MCF 10A (cell line): ENCODE data around the gene SLC44A5. TPM values are rescaled to one million over a fixed set of nuclear protein-coding genes. Genes with fewer than 3 reads are reported as not detected.

ENCODE experiments used
- BruUV-seq: library from RNA; stranded (reverse); fragments of 400-500 nt; replicated peaks from 2 replicates; lab custom pipeline; 2021; lab: Mats Ljungman, UMichigan
- CTCF ChIA-PET: fragments of 300-600 bp; sonication (Branson Sonifier 250); formaldehyde crosslinking; extraction: SDS; loops from one replicate; lab custom pipeline; 2021; ENCODE audit warnings: antibody characterized with exemption, inconsistent platforms; lab: Yijun Ruan, JAX
- POLR2A ChIA-PET: fragments of 300-600, 350-650 bp; sonication (Branson Sonifier 250); formaldehyde crosslinking; extraction: SDS; loops from one replicate; lab custom pipeline; 2020; ENCODE audit warnings: antibody characterized with exemption, inconsistent platforms; lab: Yijun Ruan, JAX
- DNase-seq: peaks from one replicate; pipeline ENCODE4 v3.0.0-alpha.2; 2018; ENCODE audit not compliant: unreplicated experiment
- H3K27ac Mint-ChIP-seq: one replicate; pipeline ENCODE4 v1.8.0; 2022; ENCODE audit warnings: mild to moderate bottlenecking, low read depth, mixed read lengths; ENCODE audit not compliant: unreplicated experiment
- H3K27me3 Mint-ChIP-seq: one replicate; pipeline ENCODE4 v1.8.0; 2022; ENCODE audit warnings: mixed read lengths; ENCODE audit not compliant: insufficient read depth, unreplicated experiment
- H3K36me3 Mint-ChIP-seq: one replicate; pipeline ENCODE4 v1.8.0; 2022; ENCODE audit warnings: mild to moderate bottlenecking, moderate library complexity, mixed read lengths; ENCODE audit not compliant: insufficient read depth, unreplicated experiment
- H3K4me1 Mint-ChIP-seq: one replicate; pipeline ENCODE4 v1.8.0; 2022; ENCODE audit warnings: mixed read lengths; ENCODE audit not compliant: insufficient read depth, unreplicated experiment
- H3K4me3 Mint-ChIP-seq: one replicate; pipeline ENCODE4 v1.8.0; 2022; ENCODE audit warnings: mild to moderate bottlenecking, moderate library complexity, mixed read lengths; ENCODE audit not compliant: unreplicated experiment
- H3K9me3 Mint-ChIP-seq: one replicate; pipeline ENCODE4 v1.8.0; 2022; ENCODE audit warnings: mixed read lengths; ENCODE audit not compliant: unreplicated experiment
- CTCF ChIP-seq: fragments of 200-600 bp; IDR thresholded peaks from one replicate; pipeline ENCODE4 v1.8.0; 2022; ENCODE audit warnings: antibody characterized with exemption, mild to moderate bottlenecking; ENCODE audit not compliant: unreplicated experiment
- intact Hi-C: fragments of 100-400 bp; cut with micrococcal nuclease; formaldehyde crosslinking; loops from 2 replicates; pipeline ENCODE4 v1.14.1; 2022
- total RNA-seq: library from RNA; stranded (reverse); gene quantifications from 2 replicates; pipeline ENCODE4 v1.2.3, GENCODE V29; 2022

SLC44A5 gene
- total RNA-seq, 1 experiment from 2014 or later = 14.3 TPM

- Mint-ChIP-seq H3K4me3 (no peak overlapping the region), H3K9me3 (no peaks in the 10 kb centered on the region), H3K36me3 (no peaks in the 10 kb centered on the region), H3K27me3 (no peaks in the 10 kb centered on the region), H3K27ac (no peak overlapping the region), H3K4me1 (no peaks in the 10 kb centered on the region)
- no TSS peak for BruUV-seq
- CTCF ChIA-PET = interaction anchor here (0.6 kb wide), 1 partner anchor 42 kb away, joined by 4 read pairs; no protein-coding TSS in a partner anchor
- TF ChIP-seq CTCF = no peak
- intact Hi-C loops = no loop called here
- no peak for DNase-seq
- POLR2A ChIA-PET = no interaction called here
These were observed 109.2 kb downstream of the SLC44A5 start for GRCh38 chr1:75501577-75502295.

DNA sequence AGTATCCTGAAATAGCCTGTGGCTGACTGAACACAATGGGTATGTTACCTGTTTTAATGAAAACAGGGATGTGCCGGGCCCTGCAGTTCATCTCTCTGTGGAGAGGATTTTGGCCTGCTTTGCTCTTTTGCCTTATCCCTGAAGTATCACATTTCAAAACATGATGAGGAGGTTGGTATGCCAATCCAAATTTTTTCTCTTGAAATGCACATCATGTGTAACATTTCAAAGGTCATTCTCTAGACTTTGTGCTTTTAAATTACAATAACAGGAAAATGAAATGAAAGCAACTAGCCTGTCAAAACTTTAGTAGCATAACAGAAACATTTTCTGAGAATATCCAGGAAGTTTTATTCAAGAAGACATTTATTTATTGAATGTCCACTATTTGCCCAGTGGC lies 118.9 kb downstream of the SLC44A5 start:
- Mint-ChIP-seq H3K27ac (no peak overlapping the region), H3K4me3 (no peak overlapping the region), H3K36me3 (no peaks in the 10 kb centered on the region), H3K4me1 (no peaks in the 10 kb centered on the region), H3K9me3 (peaks cover 12% of the 10 kb centered on the region), H3K27me3 (no peaks in the 10 kb centered on the region)
- intact Hi-C loops = no loop called here
- no peak for TF ChIP-seq CTCF
- POLR2A ChIA-PET = no interaction called here
- CTCF ChIA-PET = no interaction called here
- BruUV-seq = no TSS peak
- DNase-seq = no peak

DNA sequence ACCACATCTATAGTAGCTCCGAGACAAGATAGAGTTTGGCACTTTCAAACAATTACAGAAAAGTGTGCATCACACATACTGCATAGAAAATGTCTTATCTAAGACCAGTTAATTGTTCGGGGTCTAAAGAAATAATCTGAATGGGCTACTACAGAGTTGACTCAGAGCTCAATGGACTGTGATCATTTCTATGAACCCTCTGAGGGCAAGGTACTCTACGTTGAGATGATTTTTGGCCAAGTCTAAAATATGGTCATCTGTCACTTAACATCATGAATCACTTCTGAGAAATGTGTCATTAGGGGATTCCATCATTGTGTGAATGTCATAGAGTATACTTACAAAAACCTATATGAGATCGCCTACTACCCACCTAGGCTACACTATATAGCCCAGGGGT lies 123.5 kb downstream of the SLC44A5 start:
- H3K9me3 Mint-ChIP-seq = peaks cover 7% of the 10 kb centered on the region
- TF ChIP-seq CTCF = no peak
- H3K36me3 Mint-ChIP-seq = no peaks in the 10 kb centered on the region
- BruUV-seq = no TSS peak
- no peak overlapping the region for H3K4me3 Mint-ChIP-seq
- ChIA-PET CTCF (interaction anchor here (0.6 to 1.6 kb wide), 2 partner anchors 17 to 168 kb away, joined by 3 to 4 read pairs; no protein-coding TSS in a partner anchor), POLR2A (no interaction called here)
- intact Hi-C loops = no loop called here
- H3K4me1 Mint-ChIP-seq = no peaks in the 10 kb centered on the region
- no peak overlapping the region for H3K27ac Mint-ChIP-seq
- no peaks in the 10 kb centered on the region for H3K27me3 Mint-ChIP-seq
- no peak for DNase-seq

GRCh38 chr1:75484789-75485188 lies 126.1 kb downstream of the SLC44A5 start:
- Mint-ChIP-seq H3K9me3 (peaks cover 7% of the 10 kb centered on the region), H3K27ac (no peak overlapping the region), H3K36me3 (no peaks in the 10 kb centered on the region), H3K27me3 (no peaks in the 10 kb centered on the region), H3K4me3 (no peak overlapping the region), H3K4me1 (no peaks in the 10 kb centered on the region)
- no peak for DNase-seq
- intact Hi-C loops = no loop called here
- BruUV-seq = no TSS peak
- no peak for TF ChIP-seq CTCF
- CTCF ChIA-PET = no interaction called here
- POLR2A ChIA-PET = no interaction called here
